B cell (primary cell): ENCODE results near the gene TMEM191B. TPM values are rescaled to one million over a fixed set of nuclear protein-coding genes. Genes with fewer than 3 reads are reported as not detected.
A peak's percentile ranks its signal among the peaks of the same experiment; 100 is the strongest.
"Not testable (repeated sequence)": the region's sequence is repeated elsewhere in the genome, so short reads cannot be mapped to it uniquely, and the experiment has no call there.

Experiments
- ATAC-seq: fragments of 200-7000 bp; cut with Tn5 transposase; one replicate; pipeline ENCODE4 v1.10.0; 2021; ENCODE audit warnings: low read depth, mild to moderate bottlenecking, moderate number of reproducible peaks, moderate library complexity
- CTCF ChIA-PET: fragments of 350-600 bp; sonication (Branson Sonifier 250); formaldehyde crosslinking; loops from one replicate; lab custom pipeline; 2021; ENCODE audit warnings: antibody characterized with exemption, inconsistent platforms; lab: Charles Lee
- POLR2A ChIA-PET: fragments of 350-600 bp; sonication (Branson Sonifier 250); formaldehyde crosslinking; loops from one replicate; lab custom pipeline; 2021; ENCODE audit warnings: antibody characterized with exemption; lab: Charles Lee
- DNase-seq: peaks from one replicate; pipeline ENCODE4 v3.0.0; 2013
- H2AFZ ChIP-seq: 2 replicates; pipeline ENCODE4 v1.6.1; 2012; ENCODE audit warnings: mild to moderate bottlenecking, low read depth, low read length; ENCODE audit not compliant: insufficient read depth, poor library complexity, severe bottlenecking
- H3K27ac ChIP-seq, 2 donors: 1 replicate in 1 of 2; 2 replicates in 1 of 2; pipeline ENCODE4 v1.5.1; 2012 to 2013; ENCODE audit warnings: low read length in 2 of 2, mild to moderate bottlenecking in 2 of 2, moderate library complexity in 1 of 2
- H3K27me3 ChIP-seq, 4 experiments: fragments of 200-600 bp in 1 of 4; sonication (generic) in 1 of 4; replicated peaks in 1 of 4; 1 replicate in 2 of 4; 2 replicates in 2 of 4; pipeline versions ENCODE4 v1.6.1 to v1.7.0; 2013 to 2016; ENCODE audit warnings: low read length in 3 of 4, mild to moderate bottlenecking in 2 of 4, mixed read lengths in 1 of 4, moderate library complexity in 1 of 4; ENCODE audit not compliant: insufficient read depth in 4 of 4, control insufficient read depth in 3 of 4; ENCODE audit errors: control extremely low read depth in 1 of 4
- H3K36me3 ChIP-seq, 2 experiments: replicated peaks in 1 of 2; 1 replicate in 1 of 2; 2 replicates in 1 of 2; pipeline versions ENCODE4 v1.6.1 to v1.7.1; 2013; ENCODE audit warnings: low read length in 1 of 2; ENCODE audit not compliant: insufficient read depth in 2 of 2, control insufficient read depth in 1 of 2; ENCODE audit errors: control extremely low read depth in 1 of 2, extremely low read depth in 1 of 2
- H3K4me1 ChIP-seq, 2 donors: fragments of 200-600 bp in 1 of 2; sonication (generic) in 1 of 2; 1 replicate in 1 of 2; 2 replicates in 1 of 2; pipeline versions ENCODE4 v1.5.1 to v1.6.1; 2013 to 2017; ENCODE audit warnings: low read length in 2 of 2; ENCODE audit not compliant: control insufficient read depth in 2 of 2, insufficient read depth in 2 of 2
- H3K4me2 ChIP-seq: replicated peaks from 2 replicates; pipeline ENCODE3; 2012; ENCODE audit warnings: mild to moderate bottlenecking, low read depth, low read length; ENCODE audit not compliant: poor library complexity, severe bottlenecking
- H3K4me3 ChIP-seq, 5 experiments: fragments of 200-600 bp in 1 of 5; sonication (generic) in 1 of 5; 1 replicate in 3 of 5; 2 replicates in 2 of 5; pipeline versions ENCODE4 v1.5.1 to v1.7.0; 2011 to 2016; ENCODE audit warnings: low read length in 4 of 5, mild to moderate bottlenecking in 4 of 5, low read depth in 2 of 5, control low read depth in 1 of 5, moderate library complexity in 1 of 5; ENCODE audit not compliant: insufficient read depth in 1 of 5; ENCODE audit errors: control extremely low read depth in 1 of 5, extremely low read depth in 1 of 5
- H3K79me2 ChIP-seq: fragments of 200-600 bp; sonication (generic); one replicate; pipeline ENCODE4 v1.6.0; 2016; ENCODE audit warnings: low read length; ENCODE audit not compliant: control insufficient read depth, insufficient read depth
- H3K9ac ChIP-seq: fragments of 200-600 bp; sonication (generic); 2 replicates; pipeline ENCODE4 v1.6.1; 2017; ENCODE audit warnings: mild to moderate bottlenecking, low read length, moderate library complexity
- H3K9me3 ChIP-seq, 3 donors: one replicate each; pipeline versions ENCODE4 v1.6.1 to v1.7.1; 2013; ENCODE audit warnings: low read length in 2 of 3; ENCODE audit not compliant: control insufficient read depth in 2 of 3, insufficient read depth in 1 of 3; ENCODE audit errors: control extremely low read depth in 1 of 3
- H4K20me1 ChIP-seq: 2 replicates; pipeline ENCODE4 v1.6.0; 2012; ENCODE audit warnings: mild to moderate bottlenecking, low read length; ENCODE audit not compliant: insufficient read depth, control insufficient read depth, poor library complexity, severe bottlenecking
- H3K27ac Mint-ChIP-seq: one replicate; pipeline ENCODE4 v1.8.0; 2021; ENCODE audit warnings: mixed read lengths
- H3K27me3 Mint-ChIP-seq: one replicate; pipeline ENCODE4 v1.8.0; 2021; ENCODE audit warnings: mixed read lengths
- H3K4me1 Mint-ChIP-seq: one replicate; pipeline ENCODE4 v1.8.0; 2021; ENCODE audit warnings: mixed read lengths
- H3K4me3 Mint-ChIP-seq: one replicate; pipeline ENCODE4 v1.8.0; 2021; ENCODE audit warnings: mixed read lengths
- H3K9me3 Mint-ChIP-seq: one replicate; pipeline ENCODE4 v1.8.0; 2022; ENCODE audit warnings: mixed read lengths; ENCODE audit not compliant: insufficient read depth
- WGBS: methylation state at CpG from one replicate; pipeline ENCODE4 v1.1.5; 2013; ENCODE audit warnings: missing lambda C conversion rate; ENCODE audit not compliant: insufficient coverage; 5-methylcytosine and 5-hydroxymethylcytosine counted together
- intact Hi-C: fragments of 100-400 bp; cut with micrococcal nuclease; formaldehyde crosslinking; loops from one replicate; pipeline ENCODE4 v1.10.0; 2022
- polyA plus RNA-seq: library from polyadenylated mRNA; depleted of rRNA; stranded (reverse); fragments of >200 nt; gene quantifications from 2 replicates; pipeline ENCODE4 v1.2.3, GENCODE V29; 2012
- total RNA-seq, 2 donors: library from RNA; stranded (reverse); fragments of 120-200 nt in 1 of 2; gene quantifications; 1 replicate in 1 of 2; 2 replicates in 1 of 2; pipeline versions ENCODE4 v1.2.3 to v1.2.4, GENCODE V29; 2013 to 2022

The TMEM191B gene
- total and polyA plus RNA-seq, 2 donors (not counting 1 experiment from before 2014, with no cell fraction given): 6.1 to 8.3 TPM

DNA sequence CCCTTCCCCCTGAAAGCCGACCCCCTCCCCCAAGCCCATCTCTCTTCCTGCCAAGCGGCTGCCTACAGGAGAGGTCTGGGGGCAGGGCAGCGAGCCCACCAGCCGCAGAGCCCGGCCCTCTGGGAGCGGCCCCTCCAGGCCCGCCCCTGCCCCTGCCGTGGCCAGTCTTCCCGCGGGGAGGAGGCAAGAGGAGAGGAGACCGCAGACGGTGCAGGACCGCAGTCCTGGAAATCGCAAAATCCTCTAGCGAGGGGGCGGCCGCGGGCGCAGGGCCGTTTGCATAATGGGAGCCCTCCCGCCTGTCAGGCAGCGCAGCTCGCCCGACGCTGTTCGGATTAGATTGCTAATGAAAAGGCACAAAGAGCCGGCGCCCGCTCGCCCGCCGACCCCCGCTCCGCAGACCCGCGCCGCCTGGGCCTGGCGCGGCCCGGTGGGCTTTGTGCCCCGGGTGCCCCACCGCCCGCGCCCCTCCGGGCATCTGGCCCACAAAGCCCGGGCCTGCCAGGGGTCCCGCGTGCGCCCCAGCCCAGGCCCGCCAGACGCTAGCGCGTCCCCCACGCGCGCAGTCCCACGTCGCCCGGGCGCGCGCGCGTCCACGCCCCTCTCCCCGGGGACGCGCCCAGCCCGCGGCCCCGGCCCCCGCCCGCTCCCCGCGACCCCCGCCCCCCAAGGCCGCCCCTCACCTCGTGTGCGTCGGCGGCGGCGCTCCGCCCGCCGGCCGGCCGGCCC lies 49.7 kb downstream of the TMEM191B start:
- H3K9me3 ChIP-seq, intact Hi-C loops, H3K4me2 ChIP-seq, H3K4me3 Mint-ChIP-seq, H3K27me3 ChIP-seq, H3K79me2 ChIP-seq, CTCF ChIA-PET, H3K4me1 Mint-ChIP-seq, H3K27ac Mint-ChIP-seq, H2AFZ ChIP-seq, H3K9me3 Mint-ChIP-seq, H3K4me1 ChIP-seq, H3K9ac ChIP-seq, H3K4me3 ChIP-seq, POLR2A ChIA-PET, H4K20me1 ChIP-seq, H3K36me3 ChIP-seq, H3K27ac ChIP-seq, DNase-seq, H3K27me3 Mint-ChIP-seq: not testable (repeated sequence)
- whole genome bisulfite sequencing: no CpG with 5 or more reads among the region's 88 CpGs
- ATAC-seq: peak; percentile 28

DNA sequence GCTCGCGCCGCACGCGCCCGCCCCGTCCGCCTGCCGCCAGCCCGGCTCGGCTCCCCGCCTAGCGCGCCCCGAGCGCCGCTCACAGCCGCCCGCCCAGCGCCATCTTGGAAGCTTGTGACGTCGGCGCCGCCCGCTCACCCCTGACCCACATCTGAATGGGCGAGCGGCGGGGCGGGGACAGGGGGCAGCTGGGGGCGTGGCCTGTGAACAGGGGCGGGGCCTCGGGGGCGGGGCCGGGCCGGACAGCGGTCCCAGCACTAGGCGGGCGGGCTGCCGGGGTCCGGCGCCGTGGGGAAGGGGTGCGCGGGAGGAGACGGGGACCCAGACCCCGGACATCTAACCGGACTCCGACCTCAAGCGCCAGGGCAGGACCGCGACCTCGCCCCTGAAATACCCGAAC lies 50.2 kb downstream of the TMEM191B start:
- H3K27ac ChIP-seq, H3K9me3 ChIP-seq, H4K20me1 ChIP-seq, H3K4me2 ChIP-seq, H2AFZ ChIP-seq, H3K4me1 ChIP-seq, DNase-seq, H3K27me3 ChIP-seq, H3K36me3 ChIP-seq, H3K4me1 Mint-ChIP-seq, H3K9me3 Mint-ChIP-seq, H3K27ac Mint-ChIP-seq, POLR2A ChIA-PET, CTCF ChIA-PET, H3K79me2 ChIP-seq, H3K4me3 Mint-ChIP-seq, H3K9ac ChIP-seq, intact Hi-C loops, H3K27me3 Mint-ChIP-seq: not testable (repeated sequence)
- peak; percentile 94 for ATAC-seq
- peak overlapping the region in 1 of 5 experiments; percentile 22 for H3K4me3 ChIP-seq
- 0% methylated on average over 3 of the region's 53 CpGs for WGBS

Other genes with a start within 250 kb of the TMEM191B start
- gene GGTLC3, start 9.6 kb upstream of the TMEM191B start, total RNA-seq: not detected in 2 replicates
- not detected in 2 replicates for gene GGTLC3, start 9.6 kb upstream of the TMEM191B start, polyA plus RNA-seq
- gene RIMBP3, start 84.1 kb downstream of the TMEM191B start, total RNA-seq: 2.8 and 3.4 TPM in 2 replicates
- 0.10 and 0.28 TPM in 2 replicates for gene RIMBP3, start 84.1 kb downstream of the TMEM191B start, polyA plus RNA-seq